Natural killer cell (primary cell): ENCODE data around the gene SLC30A2. TPM values are rescaled to one million over a fixed set of nuclear protein-coding genes. Genes with fewer than 3 reads are reported as not detected.

Experiments
- ATAC-seq, 3 donors: fragments of 150-1000 bp in 2 of 3; fragments of 200-7000 bp in 1 of 3; cut with Tn5 transposase; 1 replicate in 1 of 3; 2 replicates in 2 of 3; pipeline ENCODE4 v1.10.0; 2021; ENCODE audit warnings: mild to moderate bottlenecking in 2 of 3, moderate library complexity in 2 of 3
- DNase-seq, 2 donors: peaks; one replicate each; pipeline versions ENCODE4 v3.0.0 to v3.0.0-alpha.2; 2013 to 2021; ENCODE audit warnings: mixed read lengths in 1 of 2
- H3K27ac ChIP-seq: one replicate; pipeline ENCODE4 v1.5.1; 2013; ENCODE audit warnings: mild to moderate bottlenecking, low read length
- H3K27me3 ChIP-seq: one replicate; pipeline ENCODE4 v1.6.1; 2013; ENCODE audit warnings: low read length; ENCODE audit not compliant: control insufficient read depth, insufficient read depth
- H3K36me3 ChIP-seq: one replicate; pipeline ENCODE4 v1.6.1; 2013; ENCODE audit warnings: low read length; ENCODE audit not compliant: control insufficient read depth, insufficient read depth
- H3K4me1 ChIP-seq: one replicate; pipeline ENCODE4 v1.6.1; 2013; ENCODE audit warnings: low read length; ENCODE audit not compliant: control insufficient read depth, insufficient read depth
- H3K4me3 ChIP-seq: one replicate; pipeline ENCODE4 v1.5.1; 2013; ENCODE audit warnings: low read length
- H3K9me3 ChIP-seq: one replicate; pipeline ENCODE4 v1.6.1; 2013; ENCODE audit warnings: low read length; ENCODE audit not compliant: control insufficient read depth, insufficient read depth
- H3K27ac Mint-ChIP-seq, 2 donors: one replicate each; pipeline ENCODE4 v1.8.0; 2022; ENCODE audit warnings: mild to moderate bottlenecking in 2 of 2, mixed read lengths in 2 of 2, moderate library complexity in 1 of 2
- H3K27me3 Mint-ChIP-seq, 2 donors: one replicate each; pipeline ENCODE4 v1.8.0; 2022; ENCODE audit warnings: low read depth in 2 of 2, mixed read lengths in 2 of 2
- H3K36me3 Mint-ChIP-seq: one replicate; pipeline ENCODE4 v1.8.0; 2022; ENCODE audit warnings: mixed read lengths
- H3K4me1 Mint-ChIP-seq, 2 donors: one replicate each; pipeline ENCODE4 v1.8.0; 2022; ENCODE audit warnings: mixed read lengths in 2 of 2
- H3K4me3 Mint-ChIP-seq: one replicate; pipeline ENCODE4 v1.8.0; 2022; ENCODE audit warnings: mild to moderate bottlenecking, moderate library complexity, mixed read lengths
- H3K9me3 Mint-ChIP-seq, 2 donors: one replicate each; pipeline ENCODE4 v1.8.0; 2022; ENCODE audit warnings: mixed read lengths in 2 of 2
- CTCF ChIP-seq: fragments of 200-600 bp; IDR thresholded peaks from one replicate; pipeline ENCODE4 v1.8.0; 2022; ENCODE audit warnings: antibody characterized with exemption
- WGBS: methylation state at CpG from one replicate; pipeline ENCODE4 v1.1.7; 2013; ENCODE audit warnings: missing lambda C conversion rate; ENCODE audit not compliant: insufficient coverage; 5-methylcytosine and 5-hydroxymethylcytosine counted together
- intact Hi-C: fragments of 100-400 bp; cut with micrococcal nuclease; formaldehyde crosslinking; loops from one replicate; pipeline ENCODE4 v1.14.2; 2022
- total RNA-seq, 4 donors: library from RNA; stranded (reverse); fragments of 120-200 nt in 1 of 4; gene quantifications; one replicate each; pipeline versions ENCODE4 v1.2.3 to v1.2.4, GENCODE V29; 2013 to 2022

The SLC30A2 gene
- total RNA-seq, 3 donors from 2014 or later (not counting 1 experiment from before 2014, with no cell fraction given), result not detected

GRCh38 chr1:26047278-26047874 lies 1.5 kb upstream of the SLC30A2 start:
- H3K36me3 ChIP-seq, result no peaks in the 10 kb centered on the region
- no peaks in the 10 kb centered on the region for H3K9me3 ChIP-seq
- Mint-ChIP-seq H3K27me3 (peaks cover 46 to 50% of the 10 kb centered on the region in 2 donors), H3K9me3 (no peaks in the 10 kb centered on the region), H3K4me1 (no peaks in the 10 kb centered on the region), H3K4me3 (no peak overlapping the region), H3K27ac (no peak overlapping the region), H3K36me3 (no peaks in the 10 kb centered on the region)
- intact Hi-C loops, result no loop called here
- ATAC-seq (no peak), DNase-seq (no peak)
- WGBS, result 82% methylated on average over 7 of the region's 7 CpGs
- H3K4me3 ChIP-seq, result no peak overlapping the region
- TF ChIP-seq CTCF, result no peak
- H3K27me3 ChIP-seq, result peaks cover 23% of the 10 kb centered on the region
- no peaks in the 10 kb centered on the region for H3K4me1 ChIP-seq
- H3K27ac ChIP-seq, result no peak overlapping the region

DNA sequence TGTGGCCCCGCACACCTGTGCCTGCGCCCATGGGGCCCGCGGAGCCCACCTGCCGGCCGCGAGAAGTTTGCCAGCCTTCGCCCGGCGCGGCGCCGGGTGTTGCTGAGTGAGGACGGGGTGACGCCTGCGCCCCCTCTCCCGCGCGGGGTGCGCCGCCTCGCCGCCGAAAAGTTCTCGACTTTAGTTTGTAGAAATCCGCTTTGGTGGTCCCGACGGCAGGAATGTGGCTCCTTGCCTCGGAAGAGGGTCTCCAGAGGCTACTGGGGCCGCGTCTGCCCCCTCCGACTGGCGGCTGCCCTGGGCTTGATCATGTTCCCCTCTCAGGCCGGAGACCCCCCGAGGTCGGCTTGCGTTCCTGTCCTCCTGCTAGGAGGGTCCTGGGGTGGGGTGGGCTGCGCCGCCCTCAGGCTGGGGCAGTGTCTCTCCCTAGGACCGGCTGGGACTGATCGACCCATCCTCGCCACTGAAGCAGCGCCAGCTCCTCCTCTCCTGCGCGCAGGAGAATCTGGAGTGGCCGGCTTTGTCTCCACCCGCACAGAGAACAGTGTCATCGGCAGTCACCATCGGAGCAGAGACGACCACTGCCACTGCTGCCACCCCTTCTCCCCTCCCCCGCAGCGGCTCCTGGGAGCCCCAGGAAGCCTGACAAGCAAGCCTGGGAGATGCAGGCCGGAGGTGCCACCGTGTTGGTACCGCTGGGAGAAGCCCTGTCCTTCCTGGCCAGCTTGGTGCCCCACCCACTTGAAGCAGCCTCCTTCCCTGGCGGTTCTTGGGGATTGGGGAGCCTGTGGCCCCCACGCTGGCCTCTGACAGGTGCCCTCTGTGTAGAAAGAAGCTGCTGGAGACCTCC lies 553 bp upstream of the SLC30A2 start:
- no peak overlapping the region for H3K27ac ChIP-seq
- peaks cover 23% of the 10 kb centered on the region for H3K27me3 ChIP-seq
- H3K4me1 ChIP-seq, result no peaks in the 10 kb centered on the region
- ATAC-seq (no peak), DNase-seq (no peak)
- H3K4me3 Mint-ChIP-seq, result no peak overlapping the region
- no peaks in the 10 kb centered on the region for H3K9me3 ChIP-seq
- no peak overlapping the region for H3K4me3 ChIP-seq
- no peaks in the 10 kb centered on the region for H3K4me1 Mint-ChIP-seq
- no peaks in the 10 kb centered on the region for H3K9me3 Mint-ChIP-seq
- 7% methylated on average over 57 of the region's 57 CpGs for WGBS
- H3K36me3 ChIP-seq, result no peaks in the 10 kb centered on the region
- H3K36me3 Mint-ChIP-seq, result no peaks in the 10 kb centered on the region
- H3K27me3 Mint-ChIP-seq, result peaks cover 42 to 50% of the 10 kb centered on the region in 2 donors
- no peak for TF ChIP-seq CTCF
- H3K27ac Mint-ChIP-seq, result no peak overlapping the region
- intact Hi-C loops, result no loop called here

GRCh38 chr1:26044971-26045721 lies 772 bp downstream of the SLC30A2 start:
- peaks cover 34 to 39% of the 10 kb centered on the region in 2 donors for H3K27me3 Mint-ChIP-seq
- Histone ChIP-seq H3K4me1 (no peaks in the 10 kb centered on the region), H3K27me3 (peaks cover 23% of the 10 kb centered on the region), H3K36me3 (no peaks in the 10 kb centered on the region), H3K4me3 (no peak overlapping the region), H3K9me3 (no peaks in the 10 kb centered on the region), H3K27ac (no peak overlapping the region)
- H3K27ac Mint-ChIP-seq, result no peak overlapping the region
- ATAC-seq, result no peak
- no peak for TF ChIP-seq CTCF
- no peaks in the 10 kb centered on the region for H3K9me3 Mint-ChIP-seq
- no peaks in the 10 kb centered on the region for H3K4me1 Mint-ChIP-seq
- intact Hi-C loops, result no loop called here
- DNase-seq, result no peak
- no peaks in the 10 kb centered on the region for H3K36me3 Mint-ChIP-seq
- WGBS, result 36% methylated on average over 29 of the region's 29 CpGs
- H3K4me3 Mint-ChIP-seq, result no peak overlapping the region
